ENCODE results near the gene TIMP2. TPM values are rescaled to one million over a fixed set of nuclear protein-coding genes. Genes with fewer than 3 reads are reported as not detected.
A peak's percentile ranks its signal among the peaks of the same experiment; 100 is the strongest.

The TIMP2 gene
- total and polyA plus RNA-seq, 4 donors, result 47.5 to 176 (median 91.9) TPM

DNA sequence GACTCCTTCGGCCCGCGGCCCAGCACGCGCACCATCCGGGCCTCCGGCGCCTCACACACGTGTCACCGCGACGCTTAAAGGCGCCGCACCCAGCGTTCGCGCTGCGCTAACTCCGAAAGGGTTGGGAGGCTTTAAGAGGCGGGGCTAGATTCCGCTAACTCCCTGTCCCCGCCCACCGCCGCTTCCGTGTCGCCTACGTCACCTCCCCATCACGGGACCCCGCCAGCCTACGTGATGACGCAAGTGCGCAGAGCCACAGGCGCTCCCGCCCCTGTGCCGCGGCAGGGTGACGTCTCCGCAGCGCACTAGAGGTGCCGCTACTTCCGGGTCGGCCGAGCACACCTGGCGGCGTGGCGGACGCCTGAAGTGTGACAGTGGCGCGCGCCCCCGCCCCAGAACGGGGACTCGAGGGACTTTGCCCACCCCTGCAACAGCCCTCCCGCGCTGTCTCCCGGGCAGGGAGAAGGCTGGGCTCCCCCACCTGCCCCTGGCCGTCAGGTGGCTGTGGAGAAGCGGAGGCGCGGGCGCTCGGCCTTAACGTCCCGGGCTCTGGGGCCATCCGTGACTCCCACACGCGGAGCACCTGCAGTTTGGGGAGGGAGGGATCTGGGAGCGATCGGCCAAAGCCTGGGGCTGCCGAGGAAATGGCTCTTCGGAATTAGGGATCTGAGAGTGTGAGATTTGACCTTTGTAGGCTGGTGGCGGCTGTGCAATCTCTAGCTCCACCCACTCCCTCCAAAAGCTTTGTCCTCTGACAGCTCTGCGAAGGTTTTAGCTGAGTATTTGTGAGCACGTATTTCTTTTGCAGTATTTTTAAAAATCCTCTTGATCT is 84.2 kb downstream of the TIMP2 start, which contains the start of gene USP36:
TSS of gene USP36 (minus strand) at position 35 of the 832 bp plus-strand sequence. CDS start 4,451 bp downstream, outside the sequence.
- Histone ChIP-seq H3K36me3 (ENCODE audit: control insufficient read depth in 4 of 4, insufficient read depth in 4 of 4, low read length in 4 of 4) (peaks cover 7 to 16% (median 13%) of the 10 kb centered on the region in 4 donors), H3K4me1 (ENCODE audit: control insufficient read depth in 5 of 5, insufficient read depth in 5 of 5, low read length in 5 of 5) (peaks cover 0 to 22% (median 12%) of the 10 kb centered on the region in 5 donors), H3K4me3 (peak within 1 kb of the TSS; percentile 81), H3K9me3 (ENCODE audit: control insufficient read depth in 4 of 4, insufficient read depth in 3 of 4, low read length in 3 of 4) (no peaks in the 10 kb centered on the region), H3K27ac (ENCODE audit: low read depth in 1 of 2, low read length in 1 of 2) (peak within 1 kb of the TSS; percentile 86 to 97), H3K27me3 (ENCODE audit: control insufficient read depth in 3 of 3, insufficient read depth in 3 of 3, low read length in 2 of 3) (no peaks in the 10 kb centered on the region), H3K9ac (ENCODE audit: insufficient read depth in 1 of 2, low read length in 2 of 2) (peak within 1 kb of the TSS; percentile 89 to 95)
- DNase-seq (peak; percentile 99 to 100 (median 100)), ATAC-seq (ENCODE audit: insufficient read depth, low FRiP score) (peak; percentile 96)
- 0 to 1% methylated on average over 72 to 74 of the region's 74 CpGs for WGBS, 2 donors
- TF ChIP-seq, protein P1, sequence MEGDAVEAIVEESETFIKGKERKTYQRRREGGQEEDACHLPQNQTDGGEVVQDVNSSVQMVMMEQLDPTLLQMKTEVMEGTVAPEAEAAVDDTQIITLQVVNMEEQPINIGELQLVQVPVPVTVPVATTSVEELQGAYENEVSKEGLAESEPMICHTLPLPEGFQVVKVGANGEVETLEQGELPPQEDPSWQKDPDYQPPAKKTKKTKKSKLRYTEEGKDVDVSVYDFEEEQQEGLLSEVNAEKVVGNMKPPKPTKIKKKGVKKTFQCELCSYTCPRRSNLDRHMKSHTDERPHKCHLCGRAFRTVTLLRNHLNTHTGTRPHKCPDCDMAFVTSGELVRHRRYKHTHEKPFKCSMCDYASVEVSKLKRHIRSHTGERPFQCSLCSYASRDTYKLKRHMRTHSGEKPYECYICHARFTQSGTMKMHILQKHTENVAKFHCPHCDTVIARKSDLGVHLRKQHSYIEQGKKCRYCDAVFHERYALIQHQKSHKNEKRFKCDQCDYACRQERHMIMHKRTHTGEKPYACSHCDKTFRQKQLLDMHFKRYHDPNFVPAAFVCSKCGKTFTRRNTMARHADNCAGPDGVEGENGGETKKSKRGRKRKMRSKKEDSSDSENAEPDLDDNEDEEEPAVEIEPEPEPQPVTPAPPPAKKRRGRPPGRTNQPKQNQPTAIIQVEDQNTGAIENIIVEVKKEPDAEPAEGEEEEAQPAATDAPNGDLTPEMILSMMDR (IDR thresholded peaks at IDR 0.05; ENCODE audit: control extremely low read depth, extremely low read depth), result peak; percentile 2

DNA sequence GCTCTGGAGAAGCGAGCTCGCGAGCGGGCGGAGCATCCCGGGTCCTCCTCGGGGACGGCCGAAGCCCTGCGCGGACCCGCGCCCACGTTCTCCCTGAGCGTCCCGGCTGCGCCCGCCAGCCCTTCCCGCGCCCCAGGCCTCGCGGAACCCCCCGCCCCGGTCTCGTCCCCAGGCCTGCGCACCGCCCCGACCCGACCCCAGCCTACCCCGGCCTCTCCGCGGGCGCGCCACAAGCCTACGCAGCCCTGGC is 84.7 kb downstream of the TIMP2 start:
- H3K9ac ChIP-seq (ENCODE audit: insufficient read depth in 1 of 2, low read length in 2 of 2), result peak overlapping the region in 1 of 2 donors; percentile 78
- DNase-seq (no peak), ATAC-seq (ENCODE audit: insufficient read depth, low FRiP score) (no peak)
- TF ChIP-seq, protein P1 (IDR thresholded peaks at IDR 0.05; ENCODE audit: control extremely low read depth, extremely low read depth), result no peak
- peak overlapping the region; percentile 81 for H3K4me3 ChIP-seq
- WGBS, 2 donors, result 0% methylated on average over 5 to 35 of the region's 35 CpGs
- no peaks in the 10 kb centered on the region for H3K9me3 ChIP-seq (ENCODE audit: control insufficient read depth in 4 of 4, insufficient read depth in 3 of 4, low read length in 3 of 4)
- peak overlapping the region; percentile 86 to 97 for H3K27ac ChIP-seq (ENCODE audit: low read depth in 1 of 2, low read length in 1 of 2)
- no peaks in the 10 kb centered on the region for H3K27me3 ChIP-seq (ENCODE audit: control insufficient read depth in 3 of 3, insufficient read depth in 3 of 3, low read length in 2 of 3)
- peaks cover 0 to 22% (median 12%) of the 10 kb centered on the region in 5 donors for H3K4me1 ChIP-seq (ENCODE audit: control insufficient read depth in 5 of 5, insufficient read depth in 5 of 5, low read length in 5 of 5)
- H3K36me3 ChIP-seq (ENCODE audit: control insufficient read depth in 4 of 4, insufficient read depth in 4 of 4, low read length in 4 of 4), result peaks cover 11 to 21% (median 19%) of the 10 kb centered on the region in 4 donors

DNA sequence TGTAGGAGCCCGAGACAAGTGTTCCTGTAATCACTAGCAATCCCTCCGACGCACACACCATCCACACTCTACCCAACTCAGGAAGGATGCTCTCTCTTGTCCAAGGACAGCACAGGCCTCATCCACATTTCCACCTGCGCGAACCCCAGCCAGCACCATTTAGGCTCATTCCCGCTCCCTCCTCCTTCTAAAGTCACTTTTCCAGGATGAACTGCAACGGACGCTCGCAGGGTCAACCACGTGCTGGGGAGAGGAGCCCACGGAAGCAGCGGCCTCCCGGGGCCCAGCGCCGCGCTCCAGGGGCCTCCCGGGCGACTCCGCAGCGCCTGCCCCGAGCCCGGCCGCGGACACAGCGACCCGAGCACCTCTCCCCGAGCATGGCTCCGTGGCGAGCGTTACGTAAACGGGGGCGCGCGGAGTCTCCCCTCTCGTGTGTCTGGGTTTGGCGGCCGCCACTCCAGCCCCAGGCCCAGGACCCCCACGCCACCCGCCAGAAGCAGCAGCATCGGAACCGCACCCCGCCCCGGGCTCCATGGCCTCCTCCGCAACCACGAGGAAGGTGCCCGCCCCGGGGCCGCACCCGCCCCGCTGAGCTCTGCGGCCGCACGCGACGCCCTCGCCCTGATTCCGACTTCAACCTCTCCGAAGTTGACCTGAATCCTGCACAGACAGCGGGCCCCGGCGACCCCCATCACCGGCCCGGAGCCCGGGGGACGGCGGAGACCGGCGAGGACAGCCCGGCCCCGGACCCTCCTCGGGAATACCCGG is 85.2 kb downstream of the TIMP2 start:
- Histone ChIP-seq H3K27me3 (ENCODE audit: control insufficient read depth in 3 of 3, insufficient read depth in 3 of 3, low read length in 2 of 3) (no peaks in the 10 kb centered on the region), H3K4me3 (peak overlapping the region; percentile 81), H3K36me3 (ENCODE audit: control insufficient read depth in 4 of 4, insufficient read depth in 4 of 4, low read length in 4 of 4) (peaks cover 16 to 26% (median 22%) of the 10 kb centered on the region in 4 donors), H3K4me1 (ENCODE audit: control insufficient read depth in 5 of 5, insufficient read depth in 5 of 5, low read length in 5 of 5) (peaks cover 0 to 22% (median 12%) of the 10 kb centered on the region in 5 donors), H3K27ac (ENCODE audit: low read depth in 1 of 2, low read length in 1 of 2) (peak overlapping the region; percentile 86 to 97), H3K9me3 (ENCODE audit: control insufficient read depth in 4 of 4, insufficient read depth in 3 of 4, low read length in 3 of 4) (no peaks in the 10 kb centered on the region), H3K9ac (ENCODE audit: insufficient read depth in 1 of 2, low read length in 2 of 2) (peak overlapping the region; percentile 78 to 95)
- WGBS, 2 donors, result 0 to 1% methylated on average over 55 to 73 of the region's 73 CpGs
- DNase-seq (peak; percentile 23 to 49 (median 29)), ATAC-seq (ENCODE audit: insufficient read depth, low FRiP score) (peak; percentile 10)
- TF ChIP-seq, protein P1 (IDR thresholded peaks at IDR 0.05; ENCODE audit: control extremely low read depth, extremely low read depth), result no peak
